Activated naive CD8-positive, alpha-beta T cell treated with anti-CD3 and anti-CD28 coated beads, Interleukin-2, amount 10 ng/mL, durations not matched to agents 7 days and 5 days (primary cell): ENCODE results near the gene CAMK2D. TPM values are rescaled to one million over a fixed set of nuclear protein-coding genes. Genes with fewer than 3 reads are reported as not detected.

Source experiments
- ATAC-seq: fragments of 150-1000 bp; cut with Tn5 transposase; one replicate; pipeline ENCODE4 v1.10.0; 2021; ENCODE audit warnings: low read depth, moderate library complexity
- POLR2A ChIA-PET: fragments of 350-600 bp; sonication (Branson Sonifier 250); formaldehyde crosslinking; loops from one replicate; lab custom pipeline; 2021; ENCODE audit warnings: antibody characterized with exemption; lab: Charles Lee
- DNase-seq: peaks from one replicate; pipeline ENCODE4 v3.0.0; 2021
- H3K27ac Mint-ChIP-seq: one replicate; pipeline ENCODE4 v1.8.0; 2022; ENCODE audit warnings: mild to moderate bottlenecking, mixed read lengths
- H3K27me3 Mint-ChIP-seq: one replicate; pipeline ENCODE4 v1.8.0; 2022; ENCODE audit warnings: mild to moderate bottlenecking, moderate library complexity, mixed read lengths
- H3K36me3 Mint-ChIP-seq: one replicate; pipeline ENCODE4 v1.8.0; 2021; ENCODE audit warnings: mild to moderate bottlenecking, mixed read lengths
- H3K4me1 Mint-ChIP-seq: one replicate; pipeline ENCODE4 v1.8.0; 2021; ENCODE audit warnings: mixed read lengths
- H3K4me3 Mint-ChIP-seq: one replicate; pipeline ENCODE4 v1.8.0; 2022; ENCODE audit warnings: mild to moderate bottlenecking, moderate library complexity, mixed read lengths
- H3K9me3 Mint-ChIP-seq: one replicate; pipeline ENCODE4 v1.8.0; 2021; ENCODE audit warnings: mixed read lengths
- total RNA-seq, 2 experiments: library from RNA; stranded (reverse); gene quantifications; one replicate each; pipeline ENCODE4 v1.2.3, GENCODE V29; 2021

The CAMK2D gene
- total RNA-seq, 2 experiments from 2014 or later = 34.8 to 35.5 TPM

DNA sequence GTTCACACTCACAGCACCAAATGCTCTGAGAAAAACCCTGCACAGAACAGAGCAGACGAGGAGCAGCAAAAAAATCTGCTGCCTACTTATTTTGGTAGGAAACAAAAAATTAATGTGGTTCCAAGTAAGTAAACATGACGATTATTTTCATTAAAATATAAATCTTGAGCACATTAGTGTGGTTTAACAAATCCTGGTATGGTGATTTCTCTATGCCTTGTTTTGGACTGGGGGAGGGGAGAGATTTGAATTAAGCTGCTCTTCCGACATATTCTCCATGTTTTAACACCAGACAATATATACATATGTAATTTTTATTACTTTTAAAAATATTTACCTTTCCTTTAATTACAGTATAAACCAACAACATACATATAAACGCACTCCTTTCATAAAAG, 1.8 kb downstream of the CAMK2D start:
- H3K9me3 Mint-ChIP-seq = no peaks in the 10 kb centered on the region
- peak overlapping the region; percentile 98 for H3K27ac Mint-ChIP-seq
- H3K4me3 Mint-ChIP-seq = peak overlapping the region; percentile 99
- POLR2A ChIA-PET = no interaction called here
- H3K36me3 Mint-ChIP-seq = peaks cover 10% of the 10 kb centered on the region
- DNase-seq (no peak), ATAC-seq (no peak)
- no peaks in the 10 kb centered on the region for H3K27me3 Mint-ChIP-seq
- peaks cover 24% of the 10 kb centered on the region for H3K4me1 Mint-ChIP-seq

DNA sequence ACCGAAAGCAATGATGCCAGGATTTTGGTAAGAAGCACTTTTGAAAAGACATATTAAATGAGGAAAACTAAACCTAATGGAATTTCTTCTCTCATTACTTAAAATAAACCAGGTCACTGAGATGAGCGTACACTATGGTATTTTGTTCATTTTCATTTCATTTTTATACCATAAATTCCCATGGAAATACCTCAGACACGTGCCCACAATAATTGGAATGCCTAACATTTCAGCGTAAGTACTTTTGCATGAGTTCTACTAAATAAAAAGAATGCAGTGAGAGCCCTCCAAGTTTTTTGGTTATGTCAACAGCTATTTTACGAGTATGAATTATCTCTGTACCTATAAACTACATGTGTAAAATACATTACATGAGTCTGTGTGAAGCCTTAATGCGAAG, 3.2 kb downstream of the CAMK2D start:
- DNase-seq (no peak), ATAC-seq (no peak)
- H3K4me3 Mint-ChIP-seq = peak overlapping the region; percentile 74
- H3K27ac Mint-ChIP-seq = peak overlapping the region; percentile 78
- H3K9me3 Mint-ChIP-seq = no peaks in the 10 kb centered on the region
- peaks cover 24% of the 10 kb centered on the region for H3K4me1 Mint-ChIP-seq
- H3K27me3 Mint-ChIP-seq = no peaks in the 10 kb centered on the region
- POLR2A ChIA-PET = interaction anchor here (0.7 to 1.1 kb wide), 3 partner anchors 122 to 211 kb away, joined by 3 to 5 read pairs (median 4); no protein-coding TSS in a partner anchor
- peaks cover 10% of the 10 kb centered on the region for H3K36me3 Mint-ChIP-seq

- H3K27ac Mint-ChIP-seq = peak overlapping the region; percentile 82
- POLR2A ChIA-PET = interaction anchor here (0.8 kb wide), 1 partner anchor 122 kb away, joined by 3 read pairs; no protein-coding TSS in a partner anchor
- ATAC-seq (no peak), DNase-seq (no peak)
- H3K4me3 Mint-ChIP-seq = peak overlapping the region; percentile 74
- no peaks in the 10 kb centered on the region for H3K27me3 Mint-ChIP-seq
- H3K36me3 Mint-ChIP-seq = peaks cover 15% of the 10 kb centered on the region
- H3K9me3 Mint-ChIP-seq = no peaks in the 10 kb centered on the region
- peaks cover 29% of the 10 kb centered on the region for H3K4me1 Mint-ChIP-seq
Measured at GRCh38 chr4:113757486-113757885, 4.1 kb downstream of the CAMK2D start.

- Mint-ChIP-seq H3K4me1 (peaks cover 30% of the 10 kb centered on the region), H3K27me3 (no peaks in the 10 kb centered on the region), H3K4me3 (peak overlapping the region; percentile 61), H3K36me3 (peaks cover 20% of the 10 kb centered on the region), H3K9me3 (no peaks in the 10 kb centered on the region), H3K27ac (peak overlapping the region; percentile 65)
- ATAC-seq = peak; percentile 71
- POLR2A ChIA-PET = no interaction called here
- no peak for DNase-seq
Measured at GRCh38 chr4:113756005-113756410, 5.5 kb downstream of the CAMK2D start.

DNA sequence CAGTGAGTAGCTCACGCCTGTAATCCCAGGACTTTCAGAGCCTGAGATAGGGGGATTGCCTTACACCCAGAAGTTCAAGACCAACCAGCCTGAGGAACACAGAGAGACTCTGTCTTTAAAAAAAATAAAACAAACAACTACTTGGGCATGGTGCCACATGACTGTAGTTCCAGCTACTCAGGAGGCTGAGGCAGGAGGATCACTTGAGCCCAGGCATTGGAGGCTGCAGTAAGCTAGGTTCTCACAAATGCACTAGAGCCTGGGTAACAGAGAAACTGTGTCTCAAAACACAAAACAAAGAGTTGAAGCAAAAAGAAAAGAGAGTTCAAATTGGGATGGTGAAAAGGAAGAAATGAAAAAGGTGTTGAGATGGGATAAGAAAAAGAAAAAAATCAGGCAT, 10.8 kb downstream of the CAMK2D start:
- Mint-ChIP-seq H3K9me3 (peaks cover 4% of the 10 kb centered on the region), H3K27me3 (no peaks in the 10 kb centered on the region), H3K36me3 (peaks cover 35% of the 10 kb centered on the region), H3K4me3 (no peak overlapping the region), H3K4me1 (peaks cover 23% of the 10 kb centered on the region), H3K27ac (peak overlapping the region; percentile 1)
- ATAC-seq (no peak), DNase-seq (no peak)
- POLR2A ChIA-PET = no interaction called here

GRCh38 chr4:113750296-113750695, 11.2 kb downstream of the CAMK2D start:
- Mint-ChIP-seq H3K27me3 (no peaks in the 10 kb centered on the region), H3K27ac (no peak overlapping the region), H3K4me3 (no peak overlapping the region), H3K4me1 (peaks cover 20% of the 10 kb centered on the region), H3K9me3 (peaks cover 4% of the 10 kb centered on the region), H3K36me3 (peaks cover 37% of the 10 kb centered on the region)
- POLR2A ChIA-PET = no interaction called here
- ATAC-seq (no peak), DNase-seq (no peak)

GRCh38 chr4:113749178-113749577, 12.4 kb downstream of the CAMK2D start:
- Mint-ChIP-seq H3K36me3 (peaks cover 34% of the 10 kb centered on the region), H3K27ac (no peak overlapping the region), H3K4me1 (peaks cover 19% of the 10 kb centered on the region), H3K4me3 (no peak overlapping the region), H3K27me3 (no peaks in the 10 kb centered on the region), H3K9me3 (peaks cover 4% of the 10 kb centered on the region)
- ATAC-seq (no peak), DNase-seq (no peak)
- POLR2A ChIA-PET = no interaction called here

- Mint-ChIP-seq H3K36me3 (peaks cover 33% of the 10 kb centered on the region), H3K27ac (no peak overlapping the region), H3K9me3 (peaks cover 4% of the 10 kb centered on the region), H3K4me1 (peaks cover 18% of the 10 kb centered on the region), H3K4me3 (no peak overlapping the region), H3K27me3 (no peaks in the 10 kb centered on the region)
- DNase-seq (no peak), ATAC-seq (no peak)
- POLR2A ChIA-PET = no interaction called here
Measured at GRCh38 chr4:113747949-113748348, 13.6 kb downstream of the CAMK2D start.

- H3K4me3 Mint-ChIP-seq = no peak overlapping the region
- peaks cover 14% of the 10 kb centered on the region for H3K4me1 Mint-ChIP-seq
- DNase-seq = no peak
- H3K27ac Mint-ChIP-seq = no peak overlapping the region
- H3K36me3 Mint-ChIP-seq = peaks cover 28% of the 10 kb centered on the region
- H3K9me3 Mint-ChIP-seq = peaks cover 2% of the 10 kb centered on the region
- POLR2A ChIA-PET = no interaction called here
- H3K27me3 Mint-ChIP-seq = no peaks in the 10 kb centered on the region
- no peak for ATAC-seq
Measured at GRCh38 chr4:113745711-113746110, 15.8 kb downstream of the CAMK2D start.

DNA sequence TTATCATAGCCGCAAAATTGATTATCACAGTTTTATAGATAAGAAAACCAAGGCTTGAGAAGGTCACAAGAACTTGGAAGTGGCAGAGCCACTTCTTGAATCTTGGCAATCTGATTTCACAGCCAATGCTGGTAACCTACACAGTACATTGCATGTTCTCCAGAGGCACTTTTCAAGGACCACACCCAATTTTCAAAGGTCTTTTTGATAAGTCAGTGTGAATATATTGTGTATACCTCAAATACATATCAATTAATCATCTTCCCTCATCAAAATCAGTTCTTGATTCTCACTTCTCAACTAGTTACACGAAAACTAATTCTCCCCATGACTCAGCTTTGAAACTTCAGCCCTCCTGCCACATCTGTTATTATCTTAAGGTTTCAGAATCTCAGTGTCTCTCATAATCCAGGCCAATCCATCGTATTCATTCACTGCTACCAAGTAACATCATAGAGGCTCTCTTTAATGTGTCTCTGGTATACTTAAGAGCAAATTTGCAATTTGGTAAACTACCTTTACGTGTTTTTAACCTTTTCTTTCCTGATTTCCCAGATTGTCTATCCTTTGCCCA, 16.8 kb downstream of the CAMK2D start:
- POLR2A ChIA-PET = no interaction called here
- Mint-ChIP-seq H3K27ac (no peak overlapping the region), H3K9me3 (peaks cover 2% of the 10 kb centered on the region), H3K4me3 (no peak overlapping the region), H3K4me1 (peaks cover 14% of the 10 kb centered on the region), H3K36me3 (peaks cover 26% of the 10 kb centered on the region), H3K27me3 (no peaks in the 10 kb centered on the region)
- no peak for ATAC-seq
- DNase-seq = no peak

DNA sequence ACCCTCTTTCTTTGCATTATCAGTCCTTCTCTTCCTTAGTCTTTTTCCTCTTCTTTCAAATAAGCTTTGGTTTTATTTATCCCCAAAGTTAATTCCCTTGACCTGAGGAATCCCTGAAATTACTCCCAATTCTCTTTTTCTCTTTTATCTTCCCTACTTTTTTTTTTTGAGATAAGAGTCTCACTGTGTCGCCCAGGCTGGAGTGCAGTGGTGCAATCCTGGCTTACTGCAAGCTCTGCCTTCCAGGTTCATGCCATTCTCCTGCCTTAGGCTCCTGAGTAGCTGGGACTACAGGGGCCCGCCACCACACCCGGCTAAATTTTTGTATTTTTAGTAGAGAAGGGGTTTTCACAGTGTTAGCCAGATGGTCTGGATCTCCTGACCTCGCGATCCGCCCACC, 17.8 kb downstream of the CAMK2D start:
- peaks cover 20% of the 10 kb centered on the region for H3K4me1 Mint-ChIP-seq
- no peak for ATAC-seq
- no peaks in the 10 kb centered on the region for H3K27me3 Mint-ChIP-seq
- H3K4me3 Mint-ChIP-seq = no peak overlapping the region
- no peak overlapping the region for H3K27ac Mint-ChIP-seq
- POLR2A ChIA-PET = no interaction called here
- peaks cover 32% of the 10 kb centered on the region for H3K36me3 Mint-ChIP-seq
- DNase-seq = no peak
- peaks cover 2% of the 10 kb centered on the region for H3K9me3 Mint-ChIP-seq

- no peaks in the 10 kb centered on the region for H3K9me3 Mint-ChIP-seq
- no peaks in the 10 kb centered on the region for H3K27me3 Mint-ChIP-seq
- no peak overlapping the region for H3K4me3 Mint-ChIP-seq
- POLR2A ChIA-PET = no interaction called here
- H3K27ac Mint-ChIP-seq = no peak overlapping the region
- DNase-seq (no peak), ATAC-seq (no peak)
- H3K36me3 Mint-ChIP-seq = peaks cover 26% of the 10 kb centered on the region
- H3K4me1 Mint-ChIP-seq = peaks cover 16% of the 10 kb centered on the region
Measured at GRCh38 chr4:113742643-113743042, 18.9 kb downstream of the CAMK2D start.

DNA sequence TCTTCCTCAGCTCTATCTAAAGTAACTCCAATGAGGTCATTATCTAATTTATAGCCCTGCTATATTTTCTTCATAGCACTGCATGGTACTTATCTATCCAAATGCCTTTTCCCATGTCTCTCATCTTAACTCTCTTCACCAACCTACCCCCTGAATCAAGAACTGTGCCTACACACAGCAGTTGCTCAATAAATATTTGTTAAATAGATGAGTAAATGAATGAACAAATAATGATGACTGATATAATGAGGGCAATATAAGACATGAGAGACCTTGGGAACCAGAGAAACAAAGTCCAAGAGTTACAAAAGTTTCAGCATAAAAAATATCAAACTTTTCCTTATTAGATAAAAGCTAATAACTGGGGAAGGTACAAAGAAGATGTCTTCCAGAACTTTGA, 19.6 kb downstream of the CAMK2D start:
- Mint-ChIP-seq H3K4me1 (peaks cover 16% of the 10 kb centered on the region), H3K4me3 (no peak overlapping the region), H3K9me3 (no peaks in the 10 kb centered on the region), H3K27ac (no peak overlapping the region), H3K27me3 (no peaks in the 10 kb centered on the region), H3K36me3 (peaks cover 27% of the 10 kb centered on the region)
- no peak for ATAC-seq
- POLR2A ChIA-PET = no interaction called here
- DNase-seq = no peak

DNA sequence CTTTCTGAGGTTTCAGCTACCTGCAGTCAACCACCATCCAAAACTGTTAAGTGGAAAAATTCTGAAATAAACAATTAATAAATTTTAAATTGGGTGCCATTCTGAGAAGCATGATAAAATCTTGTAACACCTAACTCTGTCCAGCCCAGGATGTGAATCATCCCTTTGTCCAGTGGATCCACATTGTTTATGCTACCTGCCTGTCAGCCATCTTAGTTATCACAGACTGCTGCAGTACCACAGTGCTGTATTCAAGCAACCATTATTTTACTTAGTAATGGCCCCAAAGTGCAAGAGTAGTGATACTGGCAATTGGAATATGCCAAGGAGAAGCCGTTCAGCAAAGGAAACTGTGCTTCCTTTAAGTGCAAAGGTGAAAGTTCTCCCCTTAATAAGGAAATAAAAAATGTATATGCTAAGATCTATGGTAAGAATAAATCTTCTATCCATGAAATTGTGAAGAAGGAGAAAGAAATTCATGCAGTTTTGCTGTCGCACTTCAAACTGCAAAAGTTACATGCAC, 20.6 kb downstream of the CAMK2D start:
- POLR2A ChIA-PET = no interaction called here
- peaks cover 34% of the 10 kb centered on the region for H3K36me3 Mint-ChIP-seq

More for the DNA sequence above, 20.6 kb downstream of the CAMK2D start:
- no peak overlapping the region for H3K27ac Mint-ChIP-seq
- DNase-seq = no peak
- no peaks in the 10 kb centered on the region for H3K27me3 Mint-ChIP-seq
- no peaks in the 10 kb centered on the region for H3K9me3 Mint-ChIP-seq
- peaks cover 18% of the 10 kb centered on the region for H3K4me1 Mint-ChIP-seq
- no peak for ATAC-seq
- no peak overlapping the region for H3K4me3 Mint-ChIP-seq
